ENCODE data around the gene PHACTR1. TPM values are rescaled to one million over a fixed set of nuclear protein-coding genes. Genes with fewer than 3 reads are reported as not detected.

PHACTR1 gene
- total and polyA plus RNA-seq, 12 donors = 0.77 to 16.0 (median 3.5) TPM

DNA sequence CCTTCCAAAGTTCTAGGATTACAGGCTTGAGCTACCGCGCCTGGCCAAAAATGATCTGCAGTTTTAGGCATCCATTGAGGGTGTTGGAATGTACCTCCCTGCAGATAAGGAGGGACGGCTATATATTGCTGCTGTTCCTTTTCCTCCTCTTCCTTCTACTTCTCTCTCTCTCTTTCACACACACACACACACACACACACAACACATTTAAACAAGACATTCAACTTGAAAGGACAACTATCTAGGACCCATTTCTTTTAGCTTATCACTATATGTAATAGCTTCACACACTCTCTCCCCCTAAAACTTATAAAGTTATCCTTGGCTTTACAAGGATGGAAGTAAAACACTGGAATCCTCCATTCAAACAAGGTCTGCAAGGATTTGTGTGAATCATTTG is 260.6 kb downstream of the PHACTR1 start:
- intact Hi-C loops (cut with DNase I) = no loop called here
- H3K27me3 ChIP-seq = no peaks in the 10 kb centered on the region
- H3K27ac ChIP-seq = no peak overlapping the region
- no peaks in the 10 kb centered on the region for H3K36me3 ChIP-seq (replicated peaks in 1 of 2)
- no peaks in the 10 kb centered on the region for H3K9me3 ChIP-seq (replicated peaks in 1 of 3)
- TF ChIP-seq, protein P1, sequence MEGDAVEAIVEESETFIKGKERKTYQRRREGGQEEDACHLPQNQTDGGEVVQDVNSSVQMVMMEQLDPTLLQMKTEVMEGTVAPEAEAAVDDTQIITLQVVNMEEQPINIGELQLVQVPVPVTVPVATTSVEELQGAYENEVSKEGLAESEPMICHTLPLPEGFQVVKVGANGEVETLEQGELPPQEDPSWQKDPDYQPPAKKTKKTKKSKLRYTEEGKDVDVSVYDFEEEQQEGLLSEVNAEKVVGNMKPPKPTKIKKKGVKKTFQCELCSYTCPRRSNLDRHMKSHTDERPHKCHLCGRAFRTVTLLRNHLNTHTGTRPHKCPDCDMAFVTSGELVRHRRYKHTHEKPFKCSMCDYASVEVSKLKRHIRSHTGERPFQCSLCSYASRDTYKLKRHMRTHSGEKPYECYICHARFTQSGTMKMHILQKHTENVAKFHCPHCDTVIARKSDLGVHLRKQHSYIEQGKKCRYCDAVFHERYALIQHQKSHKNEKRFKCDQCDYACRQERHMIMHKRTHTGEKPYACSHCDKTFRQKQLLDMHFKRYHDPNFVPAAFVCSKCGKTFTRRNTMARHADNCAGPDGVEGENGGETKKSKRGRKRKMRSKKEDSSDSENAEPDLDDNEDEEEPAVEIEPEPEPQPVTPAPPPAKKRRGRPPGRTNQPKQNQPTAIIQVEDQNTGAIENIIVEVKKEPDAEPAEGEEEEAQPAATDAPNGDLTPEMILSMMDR (IDR thresholded peaks at IDR 0.05) = no peak
- no peak for TF ChIP-seq POLR2A (IDR thresholded peaks at IDR 0.05)
- H3K4me3 ChIP-seq = no peak overlapping the region
- no peaks in the 10 kb centered on the region for H3K4me1 ChIP-seq (replicated peaks in 1 of 2)
- WGBS, 4 donors = 91 to 94% (median 93%) methylated on average over 3 of the region's 3 CpGs
- DNase-seq = no peak

DNA sequence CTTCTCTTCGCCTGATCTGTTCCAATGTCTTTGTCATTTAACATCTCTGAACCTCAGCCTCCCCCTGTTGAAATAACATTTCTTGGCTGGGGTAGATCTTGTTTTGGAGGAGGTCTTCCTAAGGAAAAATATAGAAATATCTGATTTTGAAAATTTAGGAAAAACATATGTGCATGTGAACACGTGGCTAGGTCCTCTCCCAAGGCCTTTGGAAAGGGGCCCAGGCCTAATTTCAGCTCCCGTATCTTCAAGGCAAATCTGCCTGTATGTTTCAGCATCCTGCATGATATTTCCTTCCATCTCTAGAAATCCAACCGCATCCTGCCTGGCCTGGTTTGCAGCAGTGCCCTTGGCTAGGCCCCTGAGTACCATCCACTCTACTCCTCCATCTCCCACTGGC is 261.2 kb downstream of the PHACTR1 start:
- H3K4me3 ChIP-seq = no peak overlapping the region
- no peaks in the 10 kb centered on the region for H3K36me3 ChIP-seq (replicated peaks in 1 of 2)
- no peaks in the 10 kb centered on the region for H3K4me1 ChIP-seq (replicated peaks in 1 of 2)
- TF ChIP-seq, protein P1 (IDR thresholded peaks at IDR 0.05) = no peak
- TF ChIP-seq POLR2A (IDR thresholded peaks at IDR 0.05) = no peak
- DNase-seq = no peak
- WGBS, 4 donors = 70 to 74% (median 72%) methylated on average over 4 of the region's 4 CpGs
- no peaks in the 10 kb centered on the region for H3K9me3 ChIP-seq (replicated peaks in 1 of 3)
- H3K27me3 ChIP-seq = no peaks in the 10 kb centered on the region
- intact Hi-C loops (cut with DNase I) = no loop called here
- H3K27ac ChIP-seq = no peak overlapping the region

DNA sequence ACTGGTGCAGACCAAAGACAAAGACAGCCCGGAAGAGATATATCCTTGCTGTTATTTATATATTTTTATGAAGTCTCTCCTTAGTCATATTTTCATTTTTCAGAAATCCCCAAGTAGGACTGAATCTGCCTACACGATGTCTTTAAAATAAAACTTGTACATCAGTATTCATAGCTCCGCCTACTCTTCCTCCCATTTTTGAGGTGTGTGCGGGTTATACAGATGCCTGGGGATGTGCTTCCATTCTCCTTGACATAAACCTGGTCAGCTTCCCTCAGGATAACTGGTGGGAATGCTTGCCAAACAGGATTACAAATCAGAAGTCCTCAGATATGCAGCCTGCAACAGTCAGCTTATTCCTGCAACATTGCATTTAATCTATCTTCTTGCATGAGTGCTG is 264.2 kb downstream of the PHACTR1 start:
- no peak for DNase-seq
- TF ChIP-seq, protein P1 (IDR thresholded peaks at IDR 0.05) = no peak
- TF ChIP-seq POLR2A (IDR thresholded peaks at IDR 0.05) = no peak
- H3K4me3 ChIP-seq = no peak overlapping the region
- WGBS, 4 donors = 78 to 92% (median 85%) methylated on average over 4 of the region's 4 CpGs
- H3K27ac ChIP-seq = no peak overlapping the region
- no peaks in the 10 kb centered on the region for H3K27me3 ChIP-seq
- H3K36me3 ChIP-seq (replicated peaks in 1 of 2) = no peaks in the 10 kb centered on the region
- intact Hi-C loops (cut with DNase I) = no loop called here
- no peaks in the 10 kb centered on the region for H3K4me1 ChIP-seq (replicated peaks in 1 of 2)
- no peaks in the 10 kb centered on the region for H3K9me3 ChIP-seq (replicated peaks in 1 of 3)

DNA sequence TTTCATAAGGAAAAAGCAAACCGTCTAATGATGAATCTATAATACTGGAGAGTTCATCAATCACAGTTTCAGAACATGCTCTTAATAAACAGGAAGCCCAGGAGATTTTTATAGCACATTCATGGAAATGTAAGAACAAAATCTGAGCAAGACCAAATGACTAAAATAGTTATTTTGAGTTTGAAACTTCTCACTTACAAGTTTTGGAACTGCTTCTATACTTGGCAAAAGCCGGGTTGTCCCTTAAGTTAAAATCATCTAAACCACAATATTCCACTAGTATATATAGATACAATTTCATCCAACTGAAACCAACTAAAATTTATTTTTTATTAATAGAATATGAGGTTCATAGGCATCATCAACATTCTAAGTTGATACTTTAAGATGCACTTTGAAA is 268.2 kb downstream of the PHACTR1 start:
- Histone ChIP-seq H3K4me1 (replicated peaks in 1 of 2) (no peaks in the 10 kb centered on the region), H3K4me3 (no peak overlapping the region), H3K27me3 (no peaks in the 10 kb centered on the region), H3K27ac (no peak overlapping the region), H3K36me3 (replicated peaks in 1 of 2) (no peaks in the 10 kb centered on the region), H3K9me3 (replicated peaks in 1 of 3) (no peaks in the 10 kb centered on the region)
- intact Hi-C loops (cut with DNase I) = no loop called here
- 67 to 83% (median 71%) methylated on average over 2 of the region's 2 CpGs for WGBS, 4 donors
- DNase-seq = no peak
- TF ChIP-seq, protein P1 (IDR thresholded peaks at IDR 0.05) = no peak
- TF ChIP-seq POLR2A (IDR thresholded peaks at IDR 0.05) = no peak
